Nephron progenitor cell (in vitro differentiated cells): Measurements from ENCODE around the gene FTO.

Experiments
- DNase-seq: peaks from one replicate; pipeline ENCODE4 v3.0.0; 2021
- H3K27ac Mint-ChIP-seq: 2 replicates; pipeline ENCODE4 v1.8.0; 2021; ENCODE audit warnings: mild to moderate bottlenecking, moderate library complexity, mixed read lengths
- H3K27me3 Mint-ChIP-seq: 2 replicates; pipeline ENCODE4 v1.8.0; 2021; ENCODE audit warnings: mild to moderate bottlenecking, low read depth, mixed read lengths; ENCODE audit not compliant: poor library complexity
- H3K36me3 Mint-ChIP-seq: 2 replicates; pipeline ENCODE4 v1.8.0; 2021; ENCODE audit warnings: low read depth, mixed read lengths
- H3K4me1 Mint-ChIP-seq: 2 replicates; pipeline ENCODE4 v1.8.0; 2021; ENCODE audit warnings: mixed read lengths
- H3K4me3 Mint-ChIP-seq: 2 replicates; pipeline ENCODE4 v1.8.0; 2021; ENCODE audit warnings: mild to moderate bottlenecking, moderate library complexity, mixed read lengths
- H3K9me3 Mint-ChIP-seq: 2 replicates; pipeline ENCODE4 v1.8.0; 2021; ENCODE audit warnings: mild to moderate bottlenecking, moderate library complexity, mixed read lengths
- TF ChIP-seq, protein P1 (sequence below): fragments of 200-600 bp; sonication (generic); IDR thresholded peaks from 2 replicates; pipeline ENCODE4 v1.5.0; 2021; ENCODE audit warnings: antibody characterized with exemption

The FTO gene

GRCh38 chr16:54174750-54175149 is 470.8 kb downstream of the FTO start:
- Mint-ChIP-seq H3K4me3 (no peak overlapping the region), H3K36me3 (no peaks in the 10 kb centered on the region), H3K27ac (no peak overlapping the region), H3K27me3 (peaks cover 37% of the 10 kb centered on the region), H3K9me3 (no peaks in the 10 kb centered on the region), H3K4me1 (peaks cover 76% of the 10 kb centered on the region)
- no peak for DNase-seq
- TF ChIP-seq, protein P1, sequence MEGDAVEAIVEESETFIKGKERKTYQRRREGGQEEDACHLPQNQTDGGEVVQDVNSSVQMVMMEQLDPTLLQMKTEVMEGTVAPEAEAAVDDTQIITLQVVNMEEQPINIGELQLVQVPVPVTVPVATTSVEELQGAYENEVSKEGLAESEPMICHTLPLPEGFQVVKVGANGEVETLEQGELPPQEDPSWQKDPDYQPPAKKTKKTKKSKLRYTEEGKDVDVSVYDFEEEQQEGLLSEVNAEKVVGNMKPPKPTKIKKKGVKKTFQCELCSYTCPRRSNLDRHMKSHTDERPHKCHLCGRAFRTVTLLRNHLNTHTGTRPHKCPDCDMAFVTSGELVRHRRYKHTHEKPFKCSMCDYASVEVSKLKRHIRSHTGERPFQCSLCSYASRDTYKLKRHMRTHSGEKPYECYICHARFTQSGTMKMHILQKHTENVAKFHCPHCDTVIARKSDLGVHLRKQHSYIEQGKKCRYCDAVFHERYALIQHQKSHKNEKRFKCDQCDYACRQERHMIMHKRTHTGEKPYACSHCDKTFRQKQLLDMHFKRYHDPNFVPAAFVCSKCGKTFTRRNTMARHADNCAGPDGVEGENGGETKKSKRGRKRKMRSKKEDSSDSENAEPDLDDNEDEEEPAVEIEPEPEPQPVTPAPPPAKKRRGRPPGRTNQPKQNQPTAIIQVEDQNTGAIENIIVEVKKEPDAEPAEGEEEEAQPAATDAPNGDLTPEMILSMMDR, result no peak

DNA sequence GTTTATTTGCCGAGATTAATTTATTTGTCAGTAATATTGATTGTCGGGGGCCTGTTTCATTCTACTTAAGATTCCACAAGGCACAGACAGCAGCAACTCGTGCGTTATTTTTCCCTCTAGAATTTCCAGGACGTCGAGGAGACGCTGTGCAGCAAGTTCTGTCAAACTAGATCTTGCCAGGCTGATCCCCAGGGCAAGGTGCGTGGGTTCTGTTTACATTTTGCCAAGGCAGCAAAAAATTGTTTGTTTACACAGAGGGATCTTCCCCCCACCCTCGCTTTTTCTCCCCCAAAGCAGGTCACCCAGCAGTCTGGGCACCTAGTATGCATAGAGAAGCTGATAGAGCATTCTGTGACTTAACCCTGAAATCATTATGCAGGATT is 471.2 kb downstream of the FTO start:
- H3K4me1 Mint-ChIP-seq, result peaks cover 76% of the 10 kb centered on the region
- DNase-seq, result no peak
- H3K36me3 Mint-ChIP-seq, result no peaks in the 10 kb centered on the region
- peaks cover 37% of the 10 kb centered on the region for H3K27me3 Mint-ChIP-seq
- TF ChIP-seq, protein P1, result no peak
- peak overlapping the region; percentile 44 for H3K4me3 Mint-ChIP-seq
- H3K27ac Mint-ChIP-seq, result no peak overlapping the region
- H3K9me3 Mint-ChIP-seq, result no peaks in the 10 kb centered on the region

DNA sequence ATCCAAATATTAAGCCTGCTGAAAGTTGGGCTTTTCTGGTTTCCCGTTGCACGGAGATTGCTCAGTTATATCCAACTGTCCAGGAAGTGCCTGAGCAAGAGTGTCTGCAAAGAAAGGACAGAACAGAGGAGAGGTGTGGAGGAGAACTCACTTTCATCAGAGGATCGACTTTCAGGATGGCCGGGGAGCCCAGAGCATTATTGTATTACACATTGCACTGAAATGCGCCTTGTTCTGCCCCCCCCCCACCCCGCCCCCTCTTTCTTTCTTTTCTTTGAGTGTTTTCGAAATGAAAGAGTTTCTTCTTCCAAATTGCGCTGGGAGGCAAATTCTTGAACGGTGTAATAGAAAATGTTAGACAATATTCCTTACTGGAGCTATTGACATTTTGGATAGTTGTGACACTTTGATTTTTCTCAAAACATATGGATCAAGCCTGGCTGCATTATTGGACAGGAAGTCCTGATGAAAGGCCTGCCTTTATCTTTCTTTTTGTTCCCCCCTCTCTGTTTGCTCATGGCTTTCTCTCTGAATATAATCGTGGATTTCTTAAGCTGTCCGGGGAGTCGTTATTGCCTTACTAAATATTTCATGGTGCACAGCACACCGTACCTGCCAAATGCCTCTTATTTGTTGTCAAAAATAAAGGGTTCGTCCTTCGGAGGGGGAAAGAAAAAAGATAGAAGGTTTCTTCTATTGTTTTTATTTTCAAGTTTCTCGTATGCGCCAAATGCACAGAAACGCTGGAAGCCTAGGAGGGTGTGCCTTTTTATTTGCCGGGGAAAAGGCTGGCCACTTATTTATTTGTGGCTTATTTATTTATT is 471.8 kb downstream of the FTO start:
- Mint-ChIP-seq H3K4me3 (peak overlapping the region; percentile 44), H3K27ac (no peak overlapping the region), H3K36me3 (no peaks in the 10 kb centered on the region), H3K27me3 (peaks cover 37% of the 10 kb centered on the region), H3K9me3 (no peaks in the 10 kb centered on the region), H3K4me1 (peaks cover 76% of the 10 kb centered on the region)
- DNase-seq, result no peak
- TF ChIP-seq, protein P1, result no peak

DNA sequence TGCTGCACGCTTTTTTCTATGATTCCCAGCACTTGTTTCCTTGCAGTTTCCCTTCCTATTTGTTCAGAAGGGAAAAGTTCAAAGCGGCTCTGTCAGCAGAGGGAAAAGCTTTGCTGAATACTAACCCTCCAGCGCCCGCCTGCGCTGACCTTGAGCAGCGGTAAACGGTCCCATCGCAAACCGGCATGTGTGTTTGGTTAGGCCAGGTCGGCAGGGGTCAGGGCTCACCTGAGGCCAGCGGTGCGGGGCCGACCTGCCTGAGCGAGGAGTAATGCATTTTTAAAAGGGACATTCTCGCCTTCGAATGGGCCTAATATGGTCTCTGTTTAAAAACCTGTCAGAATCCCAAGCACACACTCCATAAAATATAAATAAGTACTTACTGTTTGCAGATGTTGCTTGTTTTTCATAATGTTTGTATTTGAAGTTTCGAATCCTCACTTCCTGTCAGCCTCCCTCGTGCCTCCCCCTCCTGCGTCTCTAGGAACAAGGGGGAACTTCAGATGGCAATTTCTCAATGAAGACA is 472.5 kb downstream of the FTO start:
- peak overlapping the region; percentile 48 for H3K4me3 Mint-ChIP-seq
- TF ChIP-seq, protein P1, result no peak
- peaks cover 73% of the 10 kb centered on the region for H3K4me1 Mint-ChIP-seq
- no peaks in the 10 kb centered on the region for H3K9me3 Mint-ChIP-seq
- peaks cover 36% of the 10 kb centered on the region for H3K27me3 Mint-ChIP-seq
- H3K36me3 Mint-ChIP-seq, result no peaks in the 10 kb centered on the region
- H3K27ac Mint-ChIP-seq, result peak overlapping the region; percentile 62
- DNase-seq, result peak; percentile 52

DNA sequence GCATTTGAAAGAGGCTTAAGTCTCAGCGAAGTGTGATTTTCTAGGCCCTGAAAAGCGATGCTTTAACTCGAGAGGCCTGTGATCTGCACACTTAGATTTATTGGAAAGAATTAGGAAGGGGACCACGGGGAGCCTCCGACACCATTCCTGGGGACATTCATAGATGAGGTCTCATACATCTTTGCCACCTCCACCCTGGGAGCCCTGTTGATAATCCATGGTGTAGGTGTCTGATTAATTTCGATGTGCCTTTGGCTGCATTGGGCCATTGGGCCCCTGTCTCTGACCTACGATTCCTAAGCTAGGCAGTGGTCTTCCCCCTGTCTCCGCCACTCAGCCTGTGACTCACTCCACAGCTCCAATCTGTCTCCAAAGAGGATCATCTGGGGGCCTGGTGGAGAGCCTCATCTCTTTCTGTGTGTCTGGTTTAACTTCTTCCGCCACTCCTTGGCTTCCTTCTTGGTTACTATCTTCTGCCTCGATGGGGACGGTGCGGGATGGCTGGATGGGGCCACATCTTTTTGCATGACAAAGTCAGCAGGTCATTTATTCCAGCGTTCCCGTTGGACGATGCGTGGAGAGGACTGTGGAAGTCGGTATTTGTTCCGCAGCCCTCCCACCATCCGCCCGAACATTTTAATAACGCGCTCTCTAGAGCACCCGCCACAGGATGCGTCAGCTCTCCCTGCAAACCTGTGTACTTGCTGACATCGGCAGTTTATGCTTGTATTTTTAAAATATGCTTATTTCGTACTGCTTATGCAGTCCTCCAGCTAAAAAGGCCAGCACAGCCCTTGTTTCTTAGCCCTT is 473.3 kb downstream of the FTO start:
- Mint-ChIP-seq H3K27me3 (peaks cover 33% of the 10 kb centered on the region), H3K27ac (peak overlapping the region; percentile 62), H3K9me3 (no peaks in the 10 kb centered on the region), H3K36me3 (no peaks in the 10 kb centered on the region), H3K4me3 (peak overlapping the region; percentile 48), H3K4me1 (peaks cover 65% of the 10 kb centered on the region)
- no peak for DNase-seq
- TF ChIP-seq, protein P1, result no peak
